ENCODE data around the gene GSAP. TPM values are rescaled to one million over a fixed set of nuclear protein-coding genes. Genes with fewer than 3 reads are reported as not detected.
"Not testable (repeated sequence)": the region's sequence is repeated elsewhere in the genome, so short reads cannot be mapped to it uniquely, and the experiment has no call there.

The GSAP gene
- total RNA-seq, 3 donors from 2014 or later = 25.8 to 35.7 (median 27.5) TPM

DNA sequence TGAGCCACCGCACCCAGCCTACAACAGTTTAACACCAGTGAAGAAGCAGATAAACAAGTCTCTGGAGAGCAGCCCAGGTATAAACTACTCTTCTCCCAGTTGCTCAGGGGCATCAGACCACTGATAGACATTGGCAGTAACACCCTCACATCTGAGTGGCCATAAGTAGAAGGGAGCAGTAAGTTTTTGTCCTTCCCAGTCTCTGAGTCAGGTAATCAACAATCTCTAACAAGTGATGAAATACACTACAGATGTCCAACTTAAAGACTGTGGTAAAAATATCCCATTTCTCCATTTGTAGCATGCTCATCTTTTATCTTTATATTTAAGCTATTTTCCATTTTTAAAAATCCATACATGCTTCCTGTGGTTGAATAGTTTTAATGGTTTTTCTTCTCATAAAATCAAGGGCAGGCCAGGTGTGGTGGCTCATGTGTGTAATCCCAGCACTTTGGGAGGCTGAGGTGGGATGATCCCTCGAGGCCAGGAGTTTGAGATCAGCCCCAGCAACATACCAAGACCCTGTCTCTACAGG lies 78.6 kb downstream of the GSAP start:
- Histone ChIP-seq H3K4me1 (no peaks in the 10 kb centered on the region), H3K4me3 (no peak overlapping the region), H3K36me3 (no peaks in the 10 kb centered on the region), H3K27me3 (no peaks in the 10 kb centered on the region), H3K9me3 (no peaks in the 10 kb centered on the region), H3K27ac (peak overlapping the region; percentile 17 to 48)
- no peak for DNase-seq (ENCODE audit: low spot score in 2 of 2)
- intact Hi-C loops (cut with DNase I; ENCODE audit: low total_unique reads) = no loop called here
- TF ChIP-seq POLR2A (IDR thresholded peaks at IDR 0.05) = no peak
- TF ChIP-seq, protein P1, sequence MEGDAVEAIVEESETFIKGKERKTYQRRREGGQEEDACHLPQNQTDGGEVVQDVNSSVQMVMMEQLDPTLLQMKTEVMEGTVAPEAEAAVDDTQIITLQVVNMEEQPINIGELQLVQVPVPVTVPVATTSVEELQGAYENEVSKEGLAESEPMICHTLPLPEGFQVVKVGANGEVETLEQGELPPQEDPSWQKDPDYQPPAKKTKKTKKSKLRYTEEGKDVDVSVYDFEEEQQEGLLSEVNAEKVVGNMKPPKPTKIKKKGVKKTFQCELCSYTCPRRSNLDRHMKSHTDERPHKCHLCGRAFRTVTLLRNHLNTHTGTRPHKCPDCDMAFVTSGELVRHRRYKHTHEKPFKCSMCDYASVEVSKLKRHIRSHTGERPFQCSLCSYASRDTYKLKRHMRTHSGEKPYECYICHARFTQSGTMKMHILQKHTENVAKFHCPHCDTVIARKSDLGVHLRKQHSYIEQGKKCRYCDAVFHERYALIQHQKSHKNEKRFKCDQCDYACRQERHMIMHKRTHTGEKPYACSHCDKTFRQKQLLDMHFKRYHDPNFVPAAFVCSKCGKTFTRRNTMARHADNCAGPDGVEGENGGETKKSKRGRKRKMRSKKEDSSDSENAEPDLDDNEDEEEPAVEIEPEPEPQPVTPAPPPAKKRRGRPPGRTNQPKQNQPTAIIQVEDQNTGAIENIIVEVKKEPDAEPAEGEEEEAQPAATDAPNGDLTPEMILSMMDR (IDR thresholded peaks at IDR 0.05) = no peak
- TF ChIP-seq POLR2AphosphoS5 (IDR thresholded peaks at IDR 0.05) = no peak

DNA sequence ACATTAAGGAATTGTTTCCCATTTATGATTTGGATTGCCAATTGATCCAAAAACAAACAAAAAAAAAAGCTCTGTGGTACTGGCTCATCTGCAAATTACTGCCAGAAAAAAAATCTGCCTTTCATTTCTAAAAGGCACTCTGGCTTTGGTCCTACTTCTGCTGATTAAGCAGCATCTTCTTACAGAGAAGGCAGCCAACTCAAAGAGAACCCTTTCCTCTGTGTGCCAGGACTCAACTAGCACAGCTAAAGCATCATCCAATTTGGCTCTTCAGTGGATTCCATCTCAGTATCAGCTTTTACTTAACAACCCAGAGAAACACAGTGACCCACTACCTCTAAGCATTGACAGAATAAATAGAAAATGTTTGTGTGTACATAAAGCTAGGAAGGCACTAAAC lies 80.6 kb downstream of the GSAP start:
- Histone ChIP-seq H3K27ac (no peak overlapping the region), H3K4me1 (peaks cover 0 to 2% of the 10 kb centered on the region in 2 donors), H3K9me3 (no peaks in the 10 kb centered on the region), H3K4me3 (no peak overlapping the region), H3K36me3 (no peaks in the 10 kb centered on the region), H3K27me3 (no peaks in the 10 kb centered on the region)
- intact Hi-C loops (cut with DNase I; ENCODE audit: low total_unique reads) = no loop called here
- TF ChIP-seq POLR2AphosphoS5 (IDR thresholded peaks at IDR 0.05) (no peak), POLR2A (IDR thresholded peaks at IDR 0.05) (no peak)
- TF ChIP-seq, protein P1 (IDR thresholded peaks at IDR 0.05) = no peak
- no peak for DNase-seq (ENCODE audit: low spot score in 2 of 2)

DNA sequence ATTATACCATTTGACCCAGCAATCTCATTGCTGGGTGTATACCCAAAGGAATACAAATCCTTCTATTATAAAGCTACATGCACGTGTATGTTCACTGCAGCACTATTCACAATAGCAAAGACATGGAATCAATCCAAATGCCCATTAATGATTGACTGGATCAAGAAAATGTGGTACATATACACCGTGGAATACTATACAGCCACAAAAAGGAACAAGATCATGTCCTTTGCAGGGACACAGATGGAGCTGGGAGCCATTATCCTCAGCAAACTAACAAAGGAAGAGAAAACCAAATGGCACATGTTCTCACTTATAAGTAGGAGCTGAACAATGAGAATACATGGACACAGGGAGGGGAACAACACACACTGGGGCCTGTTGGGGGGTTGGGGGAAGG lies 82.1 kb downstream of the GSAP start:
- not testable (repeated sequence) for DNase-seq (ENCODE audit: low spot score in 2 of 2); H3K4me3 ChIP-seq; H3K36me3 ChIP-seq; H3K27ac ChIP-seq; H3K9me3 ChIP-seq; H3K4me1 ChIP-seq; H3K27me3 ChIP-seq
- intact Hi-C loops (cut with DNase I; ENCODE audit: low total_unique reads) = loop anchor here (5.0 kb wide), 1 partner anchor 1307 kb away; no protein-coding TSS in a partner anchor

DNA sequence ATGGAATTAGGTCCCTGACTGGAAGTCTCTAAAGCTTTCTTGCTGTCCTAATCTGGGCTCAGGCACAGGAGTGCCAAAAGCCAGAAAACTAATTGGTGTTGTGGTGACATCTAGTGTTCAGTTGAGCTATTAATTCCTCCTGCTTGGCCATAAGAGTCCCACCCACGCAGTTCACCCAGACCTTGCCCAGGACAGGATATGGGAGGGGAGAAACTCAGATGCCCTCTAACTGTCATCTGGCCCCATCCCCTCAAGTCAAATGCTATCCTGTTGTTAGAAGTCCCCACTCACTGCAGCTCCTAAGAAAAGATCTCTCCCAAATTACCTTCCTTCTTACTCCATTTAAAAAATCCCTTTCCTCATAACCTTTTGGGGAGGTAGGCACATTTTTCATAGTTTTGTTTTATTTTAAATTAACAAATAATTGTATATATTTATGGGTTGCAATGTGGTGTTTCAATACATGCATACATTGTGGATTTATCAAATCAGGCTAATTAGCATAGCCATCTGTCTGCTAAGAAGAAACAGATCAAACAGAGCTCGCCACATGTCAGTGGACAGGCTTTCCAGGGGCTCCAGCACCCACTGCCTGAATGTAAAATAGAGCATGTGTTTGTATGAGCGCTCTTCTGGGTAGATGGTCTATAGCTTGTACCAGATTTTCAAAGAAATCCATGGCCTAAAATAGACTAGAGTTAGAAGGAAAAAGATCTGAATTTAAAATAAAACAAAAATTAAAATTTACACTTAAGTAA lies 84.0 kb downstream of the GSAP start:
- peaks cover 6 to 10% of the 10 kb centered on the region in 2 donors for H3K4me1 ChIP-seq
- no peak overlapping the region for H3K4me3 ChIP-seq
- intact Hi-C loops (cut with DNase I; ENCODE audit: low total_unique reads) = loop anchor here (5.0 kb wide), 1 partner anchor 1305 kb away; no protein-coding TSS in a partner anchor
- H3K36me3 ChIP-seq = no peaks in the 10 kb centered on the region
- H3K9me3 ChIP-seq = no peaks in the 10 kb centered on the region
- H3K27me3 ChIP-seq = no peaks in the 10 kb centered on the region
- peak in 1 of 3 donors; percentile 55 for TF ChIP-seq POLR2AphosphoS5 (IDR thresholded peaks at IDR 0.05)
- TF ChIP-seq, protein P1 (IDR thresholded peaks at IDR 0.05) = peak; percentile 22 to 78 (median 62)
- TF ChIP-seq POLR2A (IDR thresholded peaks at IDR 0.05) = no peak
- H3K27ac ChIP-seq = no peak overlapping the region
- peak in 1 of 2 donors; percentile 57 for DNase-seq (ENCODE audit: low spot score in 2 of 2)

DNA sequence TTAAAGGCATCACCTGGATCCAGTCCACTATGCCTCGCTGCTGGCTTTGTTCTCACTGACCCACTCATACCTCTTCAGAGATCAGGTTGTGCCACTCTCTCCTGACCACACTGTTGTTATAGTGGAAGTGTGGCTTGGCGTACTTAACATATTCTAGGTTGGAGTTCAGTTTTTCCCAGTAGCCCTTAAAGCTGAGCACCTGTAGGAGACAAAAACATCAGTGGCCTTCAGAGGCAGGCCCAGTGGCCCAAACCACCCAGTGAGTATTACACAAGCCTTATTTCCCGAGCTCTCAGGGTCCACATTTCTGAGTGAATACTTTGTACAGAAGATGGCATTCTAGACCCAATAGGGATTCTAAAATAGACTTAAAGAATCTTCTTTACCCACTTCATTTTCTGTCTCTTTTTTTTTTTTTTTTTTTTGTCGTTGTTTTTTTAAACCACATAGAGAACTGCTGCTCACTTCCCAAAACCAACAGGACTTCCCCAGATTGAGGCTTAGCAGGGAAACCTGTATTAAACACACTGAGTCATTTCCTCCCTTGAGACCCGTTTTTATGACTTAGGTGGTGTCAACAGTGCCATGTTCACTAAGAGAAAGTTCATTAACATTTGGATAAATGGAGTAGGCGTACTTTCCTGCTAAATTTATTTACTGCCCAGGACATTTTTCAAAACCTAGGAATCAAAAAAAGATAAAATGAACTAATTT lies 85.8 kb downstream of the GSAP start:
- intact Hi-C loops (cut with DNase I; ENCODE audit: low total_unique reads) = loop anchor here (5.0 kb wide), 1 partner anchor 1303 kb away; no protein-coding TSS in a partner anchor
- TF ChIP-seq POLR2AphosphoS5 (IDR thresholded peaks at IDR 0.05) (no peak), POLR2A (IDR thresholded peaks at IDR 0.05) (no peak)
- TF ChIP-seq, protein P1 (IDR thresholded peaks at IDR 0.05) = no peak
- Histone ChIP-seq H3K4me3 (no peak overlapping the region), H3K36me3 (no peaks in the 10 kb centered on the region), H3K4me1 (peaks cover 6 to 10% of the 10 kb centered on the region in 2 donors), H3K9me3 (no peaks in the 10 kb centered on the region), H3K27ac (peak overlapping the region; percentile 61 to 80), H3K27me3 (no peaks in the 10 kb centered on the region)
- no peak for DNase-seq (ENCODE audit: low spot score in 2 of 2)

All from breast epithelium (tissue), 4 donors.